BLaER1 treated with 17β-estradiol and CSF1 and Interleukin-3, amounts not matched to agents 10 nM and 100 nM (cell line): ENCODE data around the gene KRTAP10-6.
"Not testable (repeated sequence)": the region's sequence is repeated elsewhere in the genome, so short reads cannot be mapped to it uniquely, and the experiment has no call there.

Source experiments
- H3K27ac ChIP-seq, 11 experiments: shearing (Covaris generic); formaldehyde crosslinking; 2 replicates each; pipeline ENCODE4 v1.8.1; 2022
- H3K27me3 ChIP-seq, 11 experiments: shearing (Covaris generic); formaldehyde crosslinking; 2 replicates each; pipeline ENCODE4 v1.8.1; 2022
- H3K36me3 ChIP-seq, 11 experiments: shearing (Covaris generic); formaldehyde crosslinking; 2 replicates each; pipeline ENCODE4 v1.8.1; 2022
- H3K4me1 ChIP-seq, 10 experiments: shearing (Covaris generic); formaldehyde crosslinking; 2 replicates each; pipeline ENCODE4 v1.8.1; 2022
- H3K4me2 ChIP-seq, 11 experiments: shearing (Covaris generic); formaldehyde crosslinking; 2 replicates each; pipeline ENCODE4 v1.8.1; 2022
- H3K4me3 ChIP-seq, 10 experiments: shearing (Covaris generic); formaldehyde crosslinking; 2 replicates each; pipeline ENCODE4 v1.8.1; 2022
- H3K9ac ChIP-seq, 11 experiments: shearing (Covaris generic); formaldehyde crosslinking; 2 replicates each; pipeline ENCODE4 v1.8.1; 2022
- H3K9me3 ChIP-seq, 11 experiments: shearing (Covaris generic); formaldehyde crosslinking; replicated peaks in 1 of 11; 2 replicates each; pipeline ENCODE4 v1.8.1; 2022
- H4K20me1 ChIP-seq, 11 experiments: shearing (Covaris generic); formaldehyde crosslinking; 2 replicates each; pipeline ENCODE4 v1.8.1; 2022
- Cebpa-rat ChIP-seq, 11 experiments: shearing (Covaris generic); IDR thresholded peaks; 2 replicates each; pipeline ENCODE4 v1.8.1; 2022

The KRTAP10-6 gene

GRCh38 chr21:44579056-44579832 lies 13.1 kb downstream of the KRTAP10-6 start:
- H3K9me3 ChIP-seq: peaks cover 60 to 69% (median 67%) of the 10 kb centered on the region in 11 experiments
- peaks cover 0 to 12% (median 2%) of the 10 kb centered on the region in 10 experiments; a peak in 7 of 20 replicates for H3K4me1 ChIP-seq
- no peak overlapping the region for H3K9ac ChIP-seq
- H3K27me3 ChIP-seq: no peaks in the 10 kb centered on the region
- TF ChIP-seq Cebpa-rat (IDR thresholded peaks at IDR 0.05): no peak
- no peaks in the 10 kb centered on the region for H4K20me1 ChIP-seq
- H3K27ac ChIP-seq: no peak overlapping the region
- no peak overlapping the region for H3K4me3 ChIP-seq
- 0 out of 22 replicates have a peak, but pooled peaks cover 0 to 5% (median 0%) of the 10 kb centered on the region in 11 experiments for H3K36me3 ChIP-seq
- no peak overlapping the region for H3K4me2 ChIP-seq

- Histone ChIP-seq H3K4me1 (peaks cover 0 to 12% (median 2%) of the 10 kb centered on the region in 10 experiments; a peak in 7 of 20 replicates), H3K36me3 (0 out of 22 replicates have a peak, but pooled peaks cover 0 to 5% (median 0%) of the 10 kb centered on the region in 11 experiments), H3K27ac (no peak overlapping the region), H3K27me3 (no peaks in the 10 kb centered on the region), H3K9ac (no peak overlapping the region), H4K20me1 (no peaks in the 10 kb centered on the region), H3K9me3 (peaks cover 60 to 69% (median 67%) of the 10 kb centered on the region in 11 experiments), H3K4me3 (no peak overlapping the region), H3K4me2 (no peak overlapping the region)
- TF ChIP-seq Cebpa-rat (IDR thresholded peaks at IDR 0.05): no peak
Observed at GRCh38 chr21:44578371-44579055, 13.8 kb downstream of the KRTAP10-6 start.

- Histone ChIP-seq H3K4me2 (no peak overlapping the region), H3K4me1 (no peaks in the 10 kb centered on the region), H3K9ac (no peak overlapping the region), H3K27ac (no peak overlapping the region), H3K27me3 (no peaks in the 10 kb centered on the region), H3K9me3 (peaks cover 55 to 65% (median 59%) of the 10 kb centered on the region in 11 experiments), H3K4me3 (no peak overlapping the region), H3K36me3 (0 out of 22 replicates have a peak, but pooled peaks cover 0 to 5% (median 0%) of the 10 kb centered on the region in 11 experiments), H4K20me1 (no peaks in the 10 kb centered on the region)
- no peak for TF ChIP-seq Cebpa-rat (IDR thresholded peaks at IDR 0.05)
Observed at GRCh38 chr21:44576025-44576420, 16.3 kb downstream of the KRTAP10-6 start.

- Histone ChIP-seq H3K9me3 (peaks cover 54 to 65% (median 58%) of the 10 kb centered on the region in 11 experiments), H3K27me3 (no peaks in the 10 kb centered on the region), H3K9ac (no peak overlapping the region), H3K4me3 (no peak overlapping the region), H3K36me3 (0 out of 22 replicates have a peak, but pooled peaks cover 0 to 5% (median 0%) of the 10 kb centered on the region in 11 experiments), H3K27ac (no peak overlapping the region), H3K4me2 (no peak overlapping the region), H4K20me1 (no peaks in the 10 kb centered on the region), H3K4me1 (no peaks in the 10 kb centered on the region)
- TF ChIP-seq Cebpa-rat (IDR thresholded peaks at IDR 0.05): no peak
Observed at GRCh38 chr21:44575307-44576024, 16.8 kb downstream of the KRTAP10-6 start.

GRCh38 chr21:44574457-44575306 lies 17.6 kb downstream of the KRTAP10-6 start:
- no peak overlapping the region for H3K4me2 ChIP-seq
- H3K36me3 ChIP-seq: 0 out of 22 replicates have a peak, but pooled peaks cover 0 to 5% (median 0%) of the 10 kb centered on the region in 11 experiments
- no peak overlapping the region for H3K4me3 ChIP-seq
- peaks cover 47 to 60% (median 51%) of the 10 kb centered on the region in 11 experiments for H3K9me3 ChIP-seq
- H3K27ac ChIP-seq: no peak overlapping the region
- no peak for TF ChIP-seq Cebpa-rat (IDR thresholded peaks at IDR 0.05)
- H3K4me1 ChIP-seq: no peaks in the 10 kb centered on the region
- no peaks in the 10 kb centered on the region for H3K27me3 ChIP-seq
- H4K20me1 ChIP-seq: no peaks in the 10 kb centered on the region
- H3K9ac ChIP-seq: no peak overlapping the region

- H3K9ac ChIP-seq, H3K4me3 ChIP-seq, H3K4me1 ChIP-seq, H3K36me3 ChIP-seq, H4K20me1 ChIP-seq, H3K27me3 ChIP-seq, H3K4me2 ChIP-seq, H3K27ac ChIP-seq: not testable (repeated sequence)
- H3K9me3 ChIP-seq: peaks cover 38 to 52% (median 45%) of the 10 kb centered on the region in 11 experiments
Observed at GRCh38 chr21:44573630-44574456, 18.5 kb downstream of the KRTAP10-6 start, which contains the start of gene KRTAP10-4. Gene KRTAP10-4 (plus strand): TSS chr21:44573729. CDS start chr21:44573759, 30 bp downstream.

- peaks cover 0 to 5% (median 0%) of the 10 kb centered on the region in 10 experiments; a peak in 2 of 20 replicates for H3K4me1 ChIP-seq
- no peak overlapping the region for H3K4me3 ChIP-seq
- no peak overlapping the region for H3K4me2 ChIP-seq
- 0 out of 22 replicates have a peak, but pooled peaks cover 0 to 5% (median 0%) of the 10 kb centered on the region in 11 experiments for H3K36me3 ChIP-seq
- H4K20me1 ChIP-seq: no peaks in the 10 kb centered on the region
- TF ChIP-seq Cebpa-rat (IDR thresholded peaks at IDR 0.05): no peak
- H3K27ac ChIP-seq: no peak overlapping the region
- H3K27me3 ChIP-seq: no peaks in the 10 kb centered on the region
- H3K9ac ChIP-seq: no peak overlapping the region
- H3K9me3 ChIP-seq: peaks cover 30 to 44% (median 37%) of the 10 kb centered on the region in 11 experiments
Observed at GRCh38 chr21:44572959-44573583, 19.2 kb downstream of the KRTAP10-6 start.
